Esophagus squamous epithelium (tissue), 4 donors: ENCODE data around the gene CHST8.

ENCODE experiments used
- POLR2A ChIP-seq, 4 donors: fragments of 450-650 bp; IDR thresholded peaks; one replicate each; pipeline ENCODE4 v1.6.1; 2017; ENCODE audit warnings: antibody characterized with exemption in 4 of 4, mild to moderate bottlenecking in 4 of 4, moderate library complexity in 3 of 4
- TF ChIP-seq, protein P1 (sequence below), 6 experiments: fragments of 450-650 bp in 4 of 6; fragments of 200-600 bp in 2 of 6; sonication (generic) in 2 of 6; IDR thresholded peaks; one replicate each; pipeline ENCODE4 v1.5.1; 2016 to 2019; ENCODE audit warnings: antibody characterized with exemption in 6 of 6, mild to moderate bottlenecking in 4 of 6, moderate library complexity in 4 of 6

GRCh38 chr19:33775731-33776487, 154.2 kb downstream of the CHST8 start:
- TF ChIP-seq, protein P1, sequence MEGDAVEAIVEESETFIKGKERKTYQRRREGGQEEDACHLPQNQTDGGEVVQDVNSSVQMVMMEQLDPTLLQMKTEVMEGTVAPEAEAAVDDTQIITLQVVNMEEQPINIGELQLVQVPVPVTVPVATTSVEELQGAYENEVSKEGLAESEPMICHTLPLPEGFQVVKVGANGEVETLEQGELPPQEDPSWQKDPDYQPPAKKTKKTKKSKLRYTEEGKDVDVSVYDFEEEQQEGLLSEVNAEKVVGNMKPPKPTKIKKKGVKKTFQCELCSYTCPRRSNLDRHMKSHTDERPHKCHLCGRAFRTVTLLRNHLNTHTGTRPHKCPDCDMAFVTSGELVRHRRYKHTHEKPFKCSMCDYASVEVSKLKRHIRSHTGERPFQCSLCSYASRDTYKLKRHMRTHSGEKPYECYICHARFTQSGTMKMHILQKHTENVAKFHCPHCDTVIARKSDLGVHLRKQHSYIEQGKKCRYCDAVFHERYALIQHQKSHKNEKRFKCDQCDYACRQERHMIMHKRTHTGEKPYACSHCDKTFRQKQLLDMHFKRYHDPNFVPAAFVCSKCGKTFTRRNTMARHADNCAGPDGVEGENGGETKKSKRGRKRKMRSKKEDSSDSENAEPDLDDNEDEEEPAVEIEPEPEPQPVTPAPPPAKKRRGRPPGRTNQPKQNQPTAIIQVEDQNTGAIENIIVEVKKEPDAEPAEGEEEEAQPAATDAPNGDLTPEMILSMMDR (IDR thresholded peaks at IDR 0.05): no peak
- no peak for TF ChIP-seq POLR2A (IDR thresholded peaks at IDR 0.05)
